ENCODE results near the gene RAMP1.

RAMP1 gene

GRCh38 chr2:237875256-237876060, 16.0 kb downstream of the RAMP1 start:
- Mint-ChIP-seq H3K27me3 (peaks cover 20 to 46% of the 10 kb centered on the region in 2 donors), H3K27ac (no peak overlapping the region), H3K9me3 (no peaks in the 10 kb centered on the region), H3K4me3 (no peak overlapping the region), H3K36me3 (ENCODE audit: insufficient read depth) (no peaks in the 10 kb centered on the region), H3K4me1 (ENCODE audit: low read depth in 2 of 2) (peaks cover 0 to 4% of the 10 kb centered on the region in 2 donors)
- no peak for DNase-seq
- ATAC-seq (replicated peaks) = no peak

GRCh38 chr2:237876061-237876526, 16.7 kb downstream of the RAMP1 start:
- DNase-seq = no peak
- Mint-ChIP-seq H3K27me3 (peaks cover 14 to 40% of the 10 kb centered on the region in 2 donors), H3K4me1 (ENCODE audit: low read depth in 2 of 2) (peaks cover 0 to 2% of the 10 kb centered on the region in 2 donors), H3K4me3 (no peak overlapping the region), H3K27ac (no peak overlapping the region), H3K36me3 (ENCODE audit: insufficient read depth) (no peaks in the 10 kb centered on the region), H3K9me3 (no peaks in the 10 kb centered on the region)
- no peak for ATAC-seq (replicated peaks)

GRCh38 chr2:237876532-237876931, 17.1 kb downstream of the RAMP1 start:
- Mint-ChIP-seq H3K36me3 (ENCODE audit: insufficient read depth) (no peaks in the 10 kb centered on the region), H3K27ac (no peak overlapping the region), H3K4me3 (no peak overlapping the region), H3K27me3 (peaks cover 9 to 36% of the 10 kb centered on the region in 2 donors), H3K9me3 (no peaks in the 10 kb centered on the region), H3K4me1 (ENCODE audit: low read depth in 2 of 2) (peaks cover 0 to 2% of the 10 kb centered on the region in 2 donors)
- ATAC-seq (replicated peaks) (no peak), DNase-seq (no peak)

- no peak overlapping the region for H3K4me3 Mint-ChIP-seq
- no peak for ATAC-seq (replicated peaks)
- no peaks in the 10 kb centered on the region for H3K36me3 Mint-ChIP-seq (ENCODE audit: insufficient read depth)
- no peak for DNase-seq
- H3K4me1 Mint-ChIP-seq (ENCODE audit: low read depth in 2 of 2) = peaks cover 0 to 2% of the 10 kb centered on the region in 2 donors
- no peaks in the 10 kb centered on the region for H3K9me3 Mint-ChIP-seq
- H3K27ac Mint-ChIP-seq = peak overlapping the region in 1 of 2 donors; percentile 12
- peaks cover 6 to 31% of the 10 kb centered on the region in 2 donors for H3K27me3 Mint-ChIP-seq
Measured at GRCh38 chr2:237876951-237877491, 17.6 kb downstream of the RAMP1 start.

- H3K27ac Mint-ChIP-seq = no peak overlapping the region
- H3K36me3 Mint-ChIP-seq (ENCODE audit: insufficient read depth) = no peaks in the 10 kb centered on the region
- H3K4me1 Mint-ChIP-seq (ENCODE audit: low read depth in 2 of 2) = peaks cover 0 to 2% of the 10 kb centered on the region in 2 donors
- DNase-seq = no peak
- H3K4me3 Mint-ChIP-seq = no peak overlapping the region
- no peak for ATAC-seq (replicated peaks)
- no peaks in the 10 kb centered on the region for H3K9me3 Mint-ChIP-seq
- H3K27me3 Mint-ChIP-seq = peaks cover 6 to 24% of the 10 kb centered on the region in 2 donors
Measured at GRCh38 chr2:237877576-237878307, 18.3 kb downstream of the RAMP1 start.

- DNase-seq = no peak
- Mint-ChIP-seq H3K4me3 (no peak overlapping the region), H3K27me3 (peaks cover 6 to 22% of the 10 kb centered on the region in 2 donors), H3K9me3 (no peaks in the 10 kb centered on the region), H3K36me3 (ENCODE audit: insufficient read depth) (no peaks in the 10 kb centered on the region), H3K27ac (no peak overlapping the region), H3K4me1 (ENCODE audit: low read depth in 2 of 2) (peaks cover 0 to 2% of the 10 kb centered on the region in 2 donors)
- no peak for ATAC-seq (replicated peaks)
Measured at GRCh38 chr2:237878321-237879057, 19.1 kb downstream of the RAMP1 start.

- no peak for ATAC-seq (replicated peaks)
- DNase-seq = no peak
- H3K36me3 Mint-ChIP-seq (ENCODE audit: insufficient read depth) = no peaks in the 10 kb centered on the region
- no peak overlapping the region for H3K4me3 Mint-ChIP-seq
- H3K9me3 Mint-ChIP-seq = no peaks in the 10 kb centered on the region
- H3K27ac Mint-ChIP-seq = peak overlapping the region in 1 of 2 donors; percentile 11
- peaks cover 6 to 17% of the 10 kb centered on the region in 2 donors for H3K27me3 Mint-ChIP-seq
- no peaks in the 10 kb centered on the region for H3K4me1 Mint-ChIP-seq (ENCODE audit: low read depth in 2 of 2)
Measured at GRCh38 chr2:237879058-237879430, 19.6 kb downstream of the RAMP1 start.

- Mint-ChIP-seq H3K4me1 (ENCODE audit: low read depth in 2 of 2) (no peaks in the 10 kb centered on the region), H3K27ac (no peak overlapping the region), H3K27me3 (peaks cover 0 to 6% of the 10 kb centered on the region in 2 donors), H3K4me3 (no peak overlapping the region), H3K36me3 (ENCODE audit: insufficient read depth) (no peaks in the 10 kb centered on the region), H3K9me3 (no peaks in the 10 kb centered on the region)
- DNase-seq = no peak
- no peak for ATAC-seq (replicated peaks)
Measured at GRCh38 chr2:237879991-237880560, 20.7 kb downstream of the RAMP1 start.

- no peak for ATAC-seq (replicated peaks)
- Mint-ChIP-seq H3K27ac (peak overlapping the region in 1 of 2 donors; percentile 66), H3K27me3 (no peaks in the 10 kb centered on the region), H3K36me3 (ENCODE audit: insufficient read depth) (no peaks in the 10 kb centered on the region), H3K9me3 (no peaks in the 10 kb centered on the region), H3K4me1 (ENCODE audit: low read depth in 2 of 2) (no peaks in the 10 kb centered on the region), H3K4me3 (no peak overlapping the region)
- no peak for DNase-seq
Measured at GRCh38 chr2:237882510-237883481, 23.4 kb downstream of the RAMP1 start.

- Mint-ChIP-seq H3K9me3 (no peaks in the 10 kb centered on the region), H3K36me3 (ENCODE audit: insufficient read depth) (no peaks in the 10 kb centered on the region), H3K4me3 (no peak overlapping the region), H3K4me1 (ENCODE audit: low read depth in 2 of 2) (no peaks in the 10 kb centered on the region), H3K27me3 (no peaks in the 10 kb centered on the region), H3K27ac (no peak overlapping the region)
- DNase-seq (no peak), ATAC-seq (replicated peaks) (no peak)
Measured at GRCh38 chr2:237883951-237884446, 24.6 kb downstream of the RAMP1 start.

- Mint-ChIP-seq H3K4me3 (no peak overlapping the region), H3K27ac (no peak overlapping the region), H3K4me1 (ENCODE audit: low read depth in 2 of 2) (no peaks in the 10 kb centered on the region), H3K36me3 (ENCODE audit: insufficient read depth) (no peaks in the 10 kb centered on the region), H3K9me3 (no peaks in the 10 kb centered on the region), H3K27me3 (no peaks in the 10 kb centered on the region)
- no peak for ATAC-seq (replicated peaks)
- DNase-seq = no peak
Measured at GRCh38 chr2:237884681-237885080, 25.3 kb downstream of the RAMP1 start.

Measured in effector memory CD8-positive, alpha-beta T cell (primary cell).